Epithelial cell of esophagus (primary cell): ENCODE measurements around the gene MCOLN2.

Source experiments
- DNase-seq: peaks from one replicate; pipeline ENCODE4 v3.0.0; 2010; ENCODE audit warnings: low read depth
- H3K4me3 ChIP-seq: 2 replicates; pipeline ENCODE4 v1.5.1; 2011; ENCODE audit warnings: mild to moderate bottlenecking, low read length, control low read depth
- TF ChIP-seq, protein P1 (sequence below): IDR thresholded peaks from 2 replicates; pipeline ENCODE4 v1.5.1; 2011; ENCODE audit warnings: low read depth, mild to moderate bottlenecking, low read length, control low read depth, inconsistent platforms; ENCODE audit not compliant: insufficient read depth; ENCODE audit errors: missing control alignments

MCOLN2 gene

DNA sequence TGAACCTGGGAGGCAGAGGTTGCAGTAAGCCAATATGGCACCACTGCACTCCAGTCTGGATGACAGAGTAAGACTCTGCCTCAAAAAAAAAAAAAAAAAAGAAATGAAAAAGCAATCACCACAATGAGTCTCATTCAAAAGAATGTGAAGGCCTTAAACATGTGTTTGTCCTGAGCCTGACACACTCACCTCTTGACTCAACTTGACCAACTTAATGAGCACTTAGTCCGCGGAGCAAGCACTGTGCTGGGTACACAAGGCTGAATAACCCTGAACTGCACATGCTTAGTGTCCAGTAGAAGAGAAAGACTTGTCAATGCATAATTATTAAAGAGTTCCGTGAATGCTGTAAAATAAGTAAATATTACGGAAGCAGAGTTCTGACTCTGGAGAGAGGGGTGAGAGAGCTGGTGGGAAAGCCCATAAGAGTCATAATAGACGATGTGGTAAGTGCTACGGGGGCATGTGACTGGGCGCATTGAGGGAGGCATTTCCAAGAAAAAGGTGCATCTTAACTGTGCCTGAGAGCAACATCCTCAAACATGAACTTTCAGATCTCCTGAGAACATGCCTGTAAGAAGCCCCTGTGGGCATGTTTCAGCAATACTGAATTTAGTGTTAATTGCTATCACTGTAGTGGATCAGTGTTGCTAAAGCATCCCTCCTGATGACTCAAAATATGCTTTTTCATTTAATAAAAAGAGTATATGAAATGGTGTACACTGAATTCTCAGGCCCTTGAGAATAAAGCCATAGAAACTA is 27.2 kb downstream of the MCOLN2 start:
- no peak overlapping the region for H3K4me3 ChIP-seq
- no peak for DNase-seq
- TF ChIP-seq, protein P1, sequence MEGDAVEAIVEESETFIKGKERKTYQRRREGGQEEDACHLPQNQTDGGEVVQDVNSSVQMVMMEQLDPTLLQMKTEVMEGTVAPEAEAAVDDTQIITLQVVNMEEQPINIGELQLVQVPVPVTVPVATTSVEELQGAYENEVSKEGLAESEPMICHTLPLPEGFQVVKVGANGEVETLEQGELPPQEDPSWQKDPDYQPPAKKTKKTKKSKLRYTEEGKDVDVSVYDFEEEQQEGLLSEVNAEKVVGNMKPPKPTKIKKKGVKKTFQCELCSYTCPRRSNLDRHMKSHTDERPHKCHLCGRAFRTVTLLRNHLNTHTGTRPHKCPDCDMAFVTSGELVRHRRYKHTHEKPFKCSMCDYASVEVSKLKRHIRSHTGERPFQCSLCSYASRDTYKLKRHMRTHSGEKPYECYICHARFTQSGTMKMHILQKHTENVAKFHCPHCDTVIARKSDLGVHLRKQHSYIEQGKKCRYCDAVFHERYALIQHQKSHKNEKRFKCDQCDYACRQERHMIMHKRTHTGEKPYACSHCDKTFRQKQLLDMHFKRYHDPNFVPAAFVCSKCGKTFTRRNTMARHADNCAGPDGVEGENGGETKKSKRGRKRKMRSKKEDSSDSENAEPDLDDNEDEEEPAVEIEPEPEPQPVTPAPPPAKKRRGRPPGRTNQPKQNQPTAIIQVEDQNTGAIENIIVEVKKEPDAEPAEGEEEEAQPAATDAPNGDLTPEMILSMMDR, result no peak

DNA sequence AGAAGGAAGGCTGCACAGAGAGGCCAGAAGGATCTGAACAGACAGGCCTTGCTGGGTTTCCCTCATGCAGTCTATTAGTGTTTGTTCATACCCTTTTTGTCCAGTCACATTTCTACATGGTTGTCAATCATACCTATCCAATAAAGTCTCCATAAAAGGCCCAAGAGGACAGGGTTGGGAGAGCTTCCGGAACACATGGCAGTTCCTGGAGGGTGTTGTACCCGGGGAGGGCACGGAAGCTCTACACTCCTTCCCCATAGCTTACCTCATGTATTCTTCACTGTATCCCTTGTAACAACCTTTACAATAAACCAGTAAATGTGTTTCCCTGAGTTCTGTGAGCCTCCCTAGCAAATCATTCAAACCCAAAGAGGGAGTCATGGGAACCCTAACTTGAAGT is 28.0 kb downstream of the MCOLN2 start:
- DNase-seq, result no peak
- H3K4me3 ChIP-seq, result no peak overlapping the region
- TF ChIP-seq, protein P1, result no peak

DNA sequence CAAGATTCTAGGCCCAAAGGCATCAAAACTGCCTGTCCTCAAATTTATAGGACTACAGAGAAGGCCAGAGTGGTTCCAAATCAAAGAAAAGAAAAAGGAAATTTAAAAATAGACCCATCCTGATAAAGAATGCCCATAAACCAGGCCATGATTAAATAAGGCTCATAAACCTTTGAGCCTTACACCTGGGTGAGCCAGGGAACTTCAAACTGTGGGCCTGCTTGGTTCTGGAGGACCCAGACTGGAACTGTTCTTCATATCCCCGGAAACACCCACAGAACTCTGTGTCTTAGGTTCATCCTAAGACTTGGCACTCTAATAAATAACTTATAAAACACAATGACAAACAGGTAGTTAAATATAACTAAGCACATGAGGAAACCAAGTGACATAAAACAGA is 28.8 kb downstream of the MCOLN2 start:
- TF ChIP-seq, protein P1, result no peak
- no peak for DNase-seq
- H3K4me3 ChIP-seq, result no peak overlapping the region

DNA sequence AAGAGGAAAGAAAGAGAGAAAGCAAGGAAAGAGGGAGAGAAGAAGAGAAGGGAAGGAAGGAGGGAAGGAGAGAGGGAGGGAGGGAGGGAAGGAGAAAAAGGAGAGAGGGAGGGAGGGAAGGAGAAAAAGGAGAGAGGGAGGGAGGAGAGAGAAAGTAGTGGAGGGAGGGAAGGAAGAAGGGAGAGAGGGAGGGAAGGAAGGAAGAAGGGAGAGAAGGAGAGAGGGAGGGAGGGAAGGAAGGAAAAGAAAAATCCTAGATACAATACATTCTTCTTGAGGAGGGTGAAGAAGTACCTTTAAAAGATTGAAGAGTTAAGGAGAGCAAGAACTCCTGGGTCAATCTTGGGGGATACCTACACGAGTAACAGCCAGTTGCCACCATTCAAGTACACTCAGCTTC is 29.2 kb downstream of the MCOLN2 start:
- no peak overlapping the region for H3K4me3 ChIP-seq
- TF ChIP-seq, protein P1, result no peak
- DNase-seq, result no peak

DNA sequence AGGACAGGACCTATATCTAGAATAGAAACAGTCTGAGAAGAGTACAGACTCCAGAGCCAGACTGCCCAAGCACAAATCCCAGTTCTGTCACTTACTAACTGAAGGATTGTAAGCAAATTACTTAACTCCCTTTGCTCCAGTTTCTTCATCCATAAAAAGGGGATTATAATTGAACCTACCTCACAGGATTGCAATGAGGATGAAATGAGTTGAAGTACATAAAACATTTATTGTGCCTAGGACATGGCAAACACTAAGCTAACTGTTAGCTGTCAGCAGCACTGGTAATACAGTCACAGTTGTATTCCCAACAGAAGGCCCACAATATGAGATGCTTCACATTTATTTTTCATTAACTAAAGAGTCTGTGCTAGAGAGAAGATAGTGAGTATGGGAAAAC is 33.9 kb downstream of the MCOLN2 start:
- no peak overlapping the region for H3K4me3 ChIP-seq
- no peak for DNase-seq
- TF ChIP-seq, protein P1, result no peak

DNA sequence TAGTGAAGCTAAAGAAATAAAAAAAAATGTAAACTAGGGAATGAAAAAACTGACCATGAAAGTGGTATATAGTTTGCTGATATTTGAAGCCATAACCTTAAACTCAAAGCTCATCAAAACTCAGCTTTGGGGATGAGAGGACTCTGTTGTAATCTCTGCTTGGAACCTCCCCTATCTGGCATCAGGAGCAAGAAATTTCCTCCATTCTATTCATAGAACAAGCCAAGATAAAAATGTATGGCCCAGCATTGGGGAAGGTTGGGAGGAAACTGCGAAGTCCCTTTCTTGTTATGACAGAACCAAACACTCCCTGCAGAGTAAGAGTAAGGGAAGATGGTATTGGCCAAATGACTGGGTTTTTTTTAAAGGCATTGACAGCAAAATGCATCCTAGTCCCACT is 35.6 kb downstream of the MCOLN2 start:
- TF ChIP-seq, protein P1, result no peak
- H3K4me3 ChIP-seq, result no peak overlapping the region
- no peak for DNase-seq

DNA sequence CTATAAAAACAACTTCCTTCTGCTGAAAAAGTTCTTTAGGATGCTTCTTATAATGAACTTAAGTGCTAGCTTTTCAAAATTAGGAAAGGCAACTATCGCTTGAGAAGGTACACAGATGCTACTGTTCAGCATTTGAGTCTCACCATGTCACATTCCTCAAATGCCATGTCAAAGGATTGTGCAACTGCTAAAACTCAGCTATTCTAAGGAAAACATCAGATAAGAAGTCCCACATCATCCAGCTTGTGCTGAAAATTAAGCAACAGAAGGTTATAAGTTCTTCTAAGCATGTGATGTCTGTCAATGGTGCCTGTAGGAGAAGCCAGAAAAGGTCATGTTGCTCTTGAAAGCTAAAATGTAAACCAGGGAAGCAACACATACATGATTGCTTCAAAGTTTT is 36.5 kb downstream of the MCOLN2 start:
- DNase-seq, result peak; percentile 22
- TF ChIP-seq, protein P1, result no peak
- H3K4me3 ChIP-seq, result no peak overlapping the region
